GM12878 (cell line): ENCODE results near the gene MICB. TPM values are rescaled to one million over a fixed set of nuclear protein-coding genes. Genes with fewer than 3 reads are reported as not detected.

Experiments
- ATAC-seq: fragments of 200-7000 bp; cut with Tn5 transposase; 3 replicates; pipeline ENCODE4 v1.9.1; 2020; ENCODE audit warnings: mild to moderate bottlenecking, moderate library complexity
- BruUV-seq: library from RNA; stranded (reverse); fragments of 400-500 nt; replicated peaks from 2 replicates; lab custom pipeline; 2021; lab: Mats Ljungman, UMichigan
- CTCF ChIA-PET: fragments of 300-600 bp; sonication (Branson Sonifier 250); formaldehyde crosslinking; extraction: SDS; loops from one replicate; lab custom pipeline; 2021; ENCODE audit warnings: inconsistent platforms; lab: Yijun Ruan, JAX
- POLR2A ChIA-PET: fragments of 350-600 bp; formaldehyde crosslinking; extraction: SDS; loops from one replicate; lab custom pipeline; 2021; ENCODE audit warnings: inconsistent platforms; lab: Charles Lee
- RAD21 ChIA-PET: fragments of 300-600 bp; sonication (Branson Sonifier 250); formaldehyde crosslinking; loops from one replicate; lab custom pipeline; 2023; ENCODE audit warnings: antibody characterized with exemption; ENCODE audit not compliant: unreplicated experiment; lab: Charles Lee
- SMC1A ChIA-PET: fragments of 300-600 bp; sonication (Branson Sonifier 250); formaldehyde crosslinking; loops from one replicate; lab custom pipeline; 2023; ENCODE audit not compliant: unreplicated experiment, uncharacterized antibody; lab: Charles Lee
- DNase-seq: peaks from one replicate; pipeline ENCODE4 v3.0.0-alpha.2; 2011; ENCODE audit warnings: low read depth, low spot score
- FAIRE-seq: peaks from 3 replicates; lab custom pipeline; 2011; peaks lifted over from hg19 to GRCh38; lab: Jason Lieb, UNC
- H2AFZ ChIP-seq: 2 replicates; pipeline ENCODE4 v1.6.0; 2011; ENCODE audit warnings: low read depth, low read length, control low read depth; ENCODE audit not compliant: control insufficient read depth
- H3K27ac ChIP-seq: 2 replicates; pipeline ENCODE4 v1.5.1; 2011; ENCODE audit warnings: control low read depth; ENCODE audit not compliant: control insufficient read depth, insufficient read depth
- H3K27me3 ChIP-seq, 2 experiments: replicated peaks in 1 of 2; 2 replicates each; pipeline versions ENCODE4 v1.6.0 to v1.6.1; 2011; ENCODE audit warnings: low read length in 1 of 2; ENCODE audit not compliant: control insufficient read depth in 2 of 2, insufficient read depth in 2 of 2
- H3K36me3 ChIP-seq, 2 experiments: 2 replicates each; pipeline ENCODE4 v1.5.1; 2011; ENCODE audit warnings: low read length in 1 of 2; ENCODE audit not compliant: control insufficient read depth in 2 of 2, insufficient read depth in 2 of 2
- H3K4me1 ChIP-seq: 2 replicates; pipeline ENCODE4 v1.6.1; 2011; ENCODE audit warnings: mild to moderate bottlenecking, low read length, moderate library complexity, mixed read lengths; ENCODE audit not compliant: control insufficient read depth, insufficient read depth
- H3K4me2 ChIP-seq: 2 replicates; pipeline ENCODE4 v1.6.0; 2011; ENCODE audit warnings: control low read depth; ENCODE audit not compliant: control insufficient read depth, insufficient read depth
- H3K4me3 ChIP-seq: fragments of 200-600 bp; sonication (generic); 2 replicates; pipeline ENCODE4 v1.5.1; 2016
- H3K79me2 ChIP-seq: 2 replicates; pipeline ENCODE4 v1.6.0; 2011; ENCODE audit warnings: low read length; ENCODE audit not compliant: control insufficient read depth, insufficient read depth
- H3K9ac ChIP-seq: 2 replicates; pipeline ENCODE4 v1.8.0; 2011; ENCODE audit warnings: low read length, control low read depth, mixed read lengths; ENCODE audit not compliant: control insufficient read depth, insufficient read depth
- H3K9me3 ChIP-seq: replicated peaks from 3 replicates; pipeline ENCODE4 v1.5.1; 2011; ENCODE audit warnings: mild to moderate bottlenecking, low read length; ENCODE audit not compliant: control insufficient read depth, insufficient read depth
- H4K20me1 ChIP-seq: 2 replicates; pipeline ENCODE4 v1.6.0; 2011; ENCODE audit not compliant: control insufficient read depth, insufficient read depth
- ASH2L ChIP-seq: fragments of 300-600, 200-600 bp; sonication (generic); IDR thresholded peaks from 2 replicates; pipeline ENCODE4 v1.6.1; 2017; ENCODE audit warnings: low read depth, mild to moderate bottlenecking, borderline replicate concordance
- BHLHE40 ChIP-seq, 2 experiments: fragments of 450-650 bp in 1 of 2; IDR thresholded peaks; 2 replicates each; pipeline ENCODE4 v1.6.1; 2011 to 2017; ENCODE audit warnings: low read depth in 2 of 2, borderline replicate concordance in 1 of 2, improper control_type of control experiment in 1 of 2, low read length in 1 of 2, mild to moderate bottlenecking in 1 of 2
- BMI1 ChIP-seq: fragments of 450-650 bp; IDR thresholded peaks from 2 replicates; pipeline ENCODE4 v1.6.1; 2016; ENCODE audit warnings: mild to moderate bottlenecking, moderate library complexity, borderline replicate concordance
- EED ChIP-seq: sonication (generic); IDR thresholded peaks from 2 replicates; pipeline ENCODE4 v1.6.1; 2016; ENCODE audit warnings: antibody characterized with exemption, low read depth
- FOXM1 ChIP-seq: IDR thresholded peaks from 2 replicates; pipeline ENCODE4 v1.6.1; 2012; ENCODE audit warnings: low read depth, mild to moderate bottlenecking, inconsistent platforms, low read length, moderate library complexity
- HDAC6 ChIP-seq: fragments of 200-600 bp; sonication (generic); IDR thresholded peaks from one replicate; pipeline ENCODE4 v1.8.0; 2017; ENCODE audit warnings: antibody characterized with exemption; ENCODE audit not compliant: unreplicated experiment
- HDGF ChIP-seq: fragments of 450-650 bp; IDR thresholded peaks from 2 replicates; pipeline ENCODE4 v1.6.1; 2016; ENCODE audit warnings: antibody characterized with exemption
- KAT2A ChIP-seq: conservative IDR thresholded peaks from 2 replicates; pipeline ENCODE4 v1.6.1; 2011; ENCODE audit warnings: low read depth, low read length; ENCODE audit not compliant: control insufficient read depth
- KDM1A ChIP-seq: fragments of 200-600 bp; sonication (generic); IDR thresholded peaks from 2 replicates; pipeline ENCODE4 v1.6.1; 2016; ENCODE audit warnings: borderline replicate concordance
- NFYA ChIP-seq: IDR thresholded peaks from 2 replicates; pipeline ENCODE4 v1.6.1; 2011; ENCODE audit warnings: low read depth, mild to moderate bottlenecking, low read length, improper control_type of control experiment, borderline replicate concordance
- PAX5 ChIP-seq: IDR thresholded peaks from 2 replicates; pipeline ENCODE4 v1.6.1; 2011; ENCODE audit warnings: low read depth, low read length, borderline replicate concordance
- SMARCA5 ChIP-seq: fragments of 450-650 bp; IDR thresholded peaks from 2 replicates; pipeline ENCODE4 v1.6.1; 2017; ENCODE audit warnings: mild to moderate bottlenecking
- SREBF1 ChIP-seq: IDR thresholded peaks from 2 replicates; pipeline ENCODE4 v1.6.1; 2012; ENCODE audit warnings: mild to moderate bottlenecking, low read length
- WRNIP1 ChIP-seq: IDR thresholded peaks from 2 replicates; pipeline ENCODE4 v1.6.1; 2011; ENCODE audit warnings: low read depth, low read length, improper control_type of control experiment, borderline replicate concordance
- YBX1 ChIP-seq: fragments of 450-650 bp; IDR thresholded peaks from 2 replicates; pipeline ENCODE4 v1.6.1; 2016; ENCODE audit warnings: antibody characterized with exemption
- YY1 ChIP-seq: IDR thresholded peaks from 2 replicates; pipeline ENCODE4 v1.6.1; 2011; ENCODE audit warnings: low read depth, mild to moderate bottlenecking, low read length
- whole genome bisulfite sequencing: methylation state at CpG from one replicate; pipeline ENCODE4 v1.1.6; 2016; ENCODE audit warnings: low lambda C conversion rate; ENCODE audit not compliant: insufficient replicate concordance, insufficient coverage; ENCODE audit errors: missing lambda C conversion rate; 5-methylcytosine and 5-hydroxymethylcytosine counted together
- in situ Hi-C: fragments of 300-500 bp; cut with MboI; formaldehyde crosslinking; loops from 9 replicates; pipeline ENCODE4 v1.14.3; 2018; ENCODE audit warnings: mixed read lengths
- intact Hi-C: fragments of 100-400 bp; cut with micrococcal nuclease; formaldehyde crosslinking; loops from one replicate; pipeline ENCODE4 v1.14.2; 2022; ENCODE audit not compliant: unreplicated experiment
- polyA plus RNA-seq, 11 experiments: library from polyadenylated mRNA; depleted of rRNA in 4 of 11; unstranded in 6 of 11; stranded (reverse) in 5 of 11; fragments of >200 nt; fragmentation: Nextera tagmentation in 4 of 11; fragmentation: Illumina TruSeq in 1 of 11; extraction: Ambion mirVana in 4 of 11; extraction: Trizol in 1 of 11; gene quantifications; 1 replicate in 1 of 11; 2 replicates in 10 of 11; pipeline versions ENCODE4 v1.2.1 to v1.2.3, GENCODE V29; 2011 to 2016; ENCODE audit warnings: inconsistent platforms in 2 of 11, missing spikeins in 2 of 11, low read depth in 1 of 11
- total RNA-seq, 4 experiments: library from RNA; depleted of rRNA in 3 of 4; stranded (reverse); fragments of >200 nt in 3 of 4; fragmentation: Illumina TruSeq in 1 of 4; extraction: Trizol in 1 of 4; gene quantifications; 2 replicates each; pipeline versions ENCODE4 v1.2.1 to v1.2.3, GENCODE V29; 2013 to 2021
- TF ChIP-seq, protein P1 (sequence below): IDR thresholded peaks from 2 replicates; pipeline ENCODE4 v1.6.1; 2011; ENCODE audit warnings: low read depth, low read length, improper control_type of control experiment, borderline replicate concordance
- TF ChIP-seq, protein P2 (sequence below): IDR thresholded peaks from 2 replicates; pipeline ENCODE4 v1.6.1; 2011; ENCODE audit warnings: borderline replicate concordance, low read depth, mild to moderate bottlenecking, moderate library complexity, low read length; ENCODE audit not compliant: insufficient read depth, poor library complexity, severe bottlenecking
- TF ChIP-seq, protein P3 (sequence below): IDR thresholded peaks from 2 replicates; pipeline ENCODE4 v1.6.1; 2012; ENCODE audit warnings: improper control_type of control experiment, low read depth, low read length; ENCODE audit not compliant: insufficient replicate concordance

The MICB gene
- total and polyA plus RNA-seq, 10 of the 15 experiments (the other 5 are each of a cell fraction or from before 2014, with no cell fraction given): 9.0 to 37.1 (median 17.8) TPM

DNA sequence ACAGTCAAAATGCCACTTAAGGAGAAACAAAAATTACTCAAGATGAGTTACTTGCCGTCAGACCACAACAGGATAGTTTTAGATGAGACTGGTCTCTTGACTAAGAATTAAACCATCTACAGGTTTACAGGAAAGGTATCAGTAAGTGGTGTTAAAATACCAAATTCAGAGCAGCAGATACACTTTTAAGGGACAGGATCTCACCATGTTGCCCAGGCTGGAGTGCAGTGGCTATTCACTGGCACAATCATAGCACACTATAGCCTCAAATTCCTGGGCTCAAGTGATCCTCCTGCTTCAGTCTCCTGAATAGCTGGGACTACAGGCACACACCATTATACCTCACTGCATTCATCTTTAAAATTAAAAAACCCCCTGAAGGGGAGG lies 35.5 kb downstream of the MICB start:
- Histone ChIP-seq H4K20me1 (peaks cover 3% of the 10 kb centered on the region), H2AFZ (no peak overlapping the region), H3K27ac (no peak overlapping the region), H3K9ac (no peak overlapping the region), H3K9me3 (no peaks in the 10 kb centered on the region), H3K4me2 (no peak overlapping the region), H3K4me1 (no peaks in the 10 kb centered on the region), H3K36me3 (peaks cover 39 to 47% of the 10 kb centered on the region in 2 experiments), H3K4me3 (no peak overlapping the region), H3K27me3 (no peaks in the 10 kb centered on the region), H3K79me2 (peaks cover 40% of the 10 kb centered on the region)
- BruUV-seq: no TSS peak
- no peak for ATAC-seq
- ChIA-PET SMC1A (no interaction called here), CTCF (interaction anchor here (0.6 kb wide), 1 partner anchor 9 kb away, joined by 4 read pairs; no protein-coding TSS in a partner anchor), POLR2A (interaction anchor here (0.6 kb wide), 1 partner anchor 120 kb away, joined by 5 read pairs; no protein-coding TSS in a partner anchor), RAD21 (no interaction called here)
- WGBS: 96% methylated on average over 1 of the region's 1 CpG
- intact Hi-C loops (no loop called here), in situ Hi-C loops (no loop called here)
- no peak for FAIRE-seq
- DNase-seq: no peak
- TF ChIP-seq SREBF1: no peak
- TF ChIP-seq HDGF: no peak
- no peak for TF ChIP-seq WRNIP1
- TF ChIP-seq HDAC6: no peak
- no peak for TF ChIP-seq ASH2L
- TF ChIP-seq YBX1: no peak
- TF ChIP-seq, protein P1, sequence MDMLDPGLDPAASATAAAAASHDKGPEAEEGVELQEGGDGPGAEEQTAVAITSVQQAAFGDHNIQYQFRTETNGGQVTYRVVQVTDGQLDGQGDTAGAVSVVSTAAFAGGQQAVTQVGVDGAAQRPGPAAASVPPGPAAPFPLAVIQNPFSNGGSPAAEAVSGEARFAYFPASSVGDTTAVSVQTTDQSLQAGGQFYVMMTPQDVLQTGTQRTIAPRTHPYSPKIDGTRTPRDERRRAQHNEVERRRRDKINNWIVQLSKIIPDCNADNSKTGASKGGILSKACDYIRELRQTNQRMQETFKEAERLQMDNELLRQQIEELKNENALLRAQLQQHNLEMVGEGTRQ: no peak
- TF ChIP-seq, protein P2, sequence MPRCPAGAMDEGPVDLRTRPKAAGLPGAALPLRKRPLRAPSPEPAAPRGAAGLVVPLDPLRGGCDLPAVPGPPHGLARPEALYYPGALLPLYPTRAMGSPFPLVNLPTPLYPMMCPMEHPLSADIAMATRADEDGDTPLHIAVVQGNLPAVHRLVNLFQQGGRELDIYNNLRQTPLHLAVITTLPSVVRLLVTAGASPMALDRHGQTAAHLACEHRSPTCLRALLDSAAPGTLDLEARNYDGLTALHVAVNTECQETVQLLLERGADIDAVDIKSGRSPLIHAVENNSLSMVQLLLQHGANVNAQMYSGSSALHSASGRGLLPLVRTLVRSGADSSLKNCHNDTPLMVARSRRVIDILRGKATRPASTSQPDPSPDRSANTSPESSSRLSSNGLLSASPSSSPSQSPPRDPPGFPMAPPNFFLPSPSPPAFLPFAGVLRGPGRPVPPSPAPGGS: no peak
- TF ChIP-seq KDM1A: no peak
- no peak for TF ChIP-seq BMI1
- no peak for TF ChIP-seq SMARCA5
- no peak for TF ChIP-seq KAT2A
- no peak for TF ChIP-seq PAX5
- TF ChIP-seq NFYA: no peak
- no peak for TF ChIP-seq FOXM1
- no peak for TF ChIP-seq BHLHE40 (IDR thresholded peaks at IDR 0.05; ENCODE audit: borderline replicate concordance in 1 of 2, low read depth in 2 of 2, low read length in 1 of 2)
- TF ChIP-seq, protein P3, sequence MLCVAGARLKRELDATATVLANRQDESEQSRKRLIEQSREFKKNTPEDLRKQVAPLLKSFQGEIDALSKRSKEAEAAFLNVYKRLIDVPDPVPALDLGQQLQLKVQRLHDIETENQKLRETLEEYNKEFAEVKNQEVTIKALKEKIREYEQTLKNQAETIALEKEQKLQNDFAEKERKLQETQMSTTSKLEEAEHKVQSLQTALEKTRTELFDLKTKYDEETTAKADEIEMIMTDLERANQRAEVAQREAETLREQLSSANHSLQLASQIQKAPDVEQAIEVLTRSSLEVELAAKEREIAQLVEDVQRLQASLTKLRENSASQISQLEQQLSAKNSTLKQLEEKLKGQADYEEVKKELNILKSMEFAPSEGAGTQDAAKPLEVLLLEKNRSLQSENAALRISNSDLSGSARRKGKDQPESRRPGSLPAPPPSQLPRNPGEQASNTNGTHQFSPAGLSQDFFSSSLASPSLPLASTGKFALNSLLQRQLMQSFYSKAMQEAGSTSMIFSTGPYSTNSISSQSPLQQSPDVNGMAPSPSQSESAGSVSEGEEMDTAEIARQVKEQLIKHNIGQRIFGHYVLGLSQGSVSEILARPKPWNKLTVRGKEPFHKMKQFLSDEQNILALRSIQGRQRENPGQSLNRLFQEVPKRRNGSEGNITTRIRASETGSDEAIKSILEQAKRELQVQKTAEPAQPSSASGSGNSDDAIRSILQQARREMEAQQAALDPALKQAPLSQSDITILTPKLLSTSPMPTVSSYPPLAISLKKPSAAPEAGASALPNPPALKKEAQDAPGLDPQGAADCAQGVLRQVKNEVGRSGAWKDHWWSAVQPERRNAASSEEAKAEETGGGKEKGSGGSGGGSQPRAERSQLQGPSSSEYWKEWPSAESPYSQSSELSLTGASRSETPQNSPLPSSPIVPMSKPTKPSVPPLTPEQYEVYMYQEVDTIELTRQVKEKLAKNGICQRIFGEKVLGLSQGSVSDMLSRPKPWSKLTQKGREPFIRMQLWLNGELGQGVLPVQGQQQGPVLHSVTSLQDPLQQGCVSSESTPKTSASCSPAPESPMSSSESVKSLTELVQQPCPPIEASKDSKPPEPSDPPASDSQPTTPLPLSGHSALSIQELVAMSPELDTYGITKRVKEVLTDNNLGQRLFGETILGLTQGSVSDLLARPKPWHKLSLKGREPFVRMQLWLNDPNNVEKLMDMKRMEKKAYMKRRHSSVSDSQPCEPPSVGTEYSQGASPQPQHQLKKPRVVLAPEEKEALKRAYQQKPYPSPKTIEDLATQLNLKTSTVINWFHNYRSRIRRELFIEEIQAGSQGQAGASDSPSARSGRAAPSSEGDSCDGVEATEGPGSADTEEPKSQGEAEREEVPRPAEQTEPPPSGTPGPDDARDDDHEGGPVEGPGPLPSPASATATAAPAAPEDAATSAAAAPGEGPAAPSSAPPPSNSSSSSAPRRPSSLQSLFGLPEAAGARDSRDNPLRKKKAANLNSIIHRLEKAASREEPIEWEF: no peak
- TF ChIP-seq YY1: no peak
- TF ChIP-seq EED: no peak
